CD4-positive, alpha-beta T cell treated with Interleukin-6 for 4 hours (primary cell): Measurements from ENCODE around the gene NEK6.
"Not testable (repeated sequence)": the region's sequence is repeated elsewhere in the genome, so short reads cannot be mapped to it uniquely, and the experiment has no call there.

ENCODE experiments used
- DNase-seq: peaks from one replicate; pipeline ENCODE4 v3.0.0-alpha.2; 2020; ENCODE audit warnings: mixed read lengths

The NEK6 gene

DNA sequence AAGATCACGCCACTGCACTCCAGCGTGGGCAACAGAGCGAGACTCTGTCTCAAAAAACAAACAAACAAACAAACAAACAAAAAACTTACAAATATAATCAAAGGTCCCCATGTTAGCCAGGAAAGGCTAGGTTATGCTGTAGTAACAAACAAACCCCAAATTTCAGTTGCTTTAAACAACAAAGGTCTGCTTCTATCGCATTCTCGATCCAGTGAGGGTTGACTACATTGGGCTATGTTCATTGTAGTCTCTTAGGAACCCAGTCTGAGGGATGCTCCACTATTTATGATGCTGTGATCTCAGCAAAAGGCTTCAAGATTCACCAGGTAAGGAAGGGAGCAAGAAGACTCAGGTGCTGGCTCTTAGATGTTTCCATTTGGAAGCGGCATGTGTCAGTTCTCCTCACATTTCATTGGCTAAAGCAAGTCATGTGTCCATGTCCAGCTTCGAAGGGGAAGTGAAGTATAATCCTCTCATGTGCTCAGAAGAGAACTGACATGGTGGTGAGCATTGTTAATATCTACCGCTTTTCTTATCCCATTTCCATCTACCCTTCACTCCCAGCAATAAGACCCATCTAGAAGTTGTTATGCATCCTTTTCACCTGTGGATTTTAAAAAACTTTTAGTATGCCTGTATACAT is 26.5 kb upstream of the NEK6 start:
- no peak for DNase-seq

DNA sequence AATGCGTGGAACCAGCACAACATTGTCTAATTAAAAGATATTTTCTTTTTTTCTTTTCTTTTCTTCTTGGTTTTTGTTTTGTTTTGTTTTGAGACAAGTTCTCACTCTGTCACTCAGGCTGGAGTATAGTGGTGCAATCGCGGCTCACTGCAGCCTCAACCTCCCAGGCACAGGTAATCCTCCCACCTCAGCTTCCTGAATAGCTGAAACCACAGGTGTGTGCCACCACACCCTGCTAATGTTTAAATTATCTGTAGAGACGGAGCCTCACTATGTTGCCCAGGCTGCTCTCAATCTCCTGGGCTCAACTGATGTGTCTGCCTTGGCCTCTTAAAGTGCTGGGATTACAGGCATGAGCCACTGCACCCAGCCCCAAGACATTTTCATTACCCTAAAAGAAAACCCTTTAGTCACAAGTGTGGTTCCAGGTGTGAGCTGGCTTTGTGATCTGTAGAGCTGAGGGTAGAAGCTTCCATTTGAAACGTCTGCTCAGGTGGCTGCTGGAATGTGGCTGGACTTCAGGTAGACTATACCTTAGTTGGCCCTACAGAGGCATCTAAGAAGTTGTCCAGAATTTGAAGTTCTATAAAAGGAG is 19.1 kb upstream of the NEK6 start:
- no peak for DNase-seq

DNA sequence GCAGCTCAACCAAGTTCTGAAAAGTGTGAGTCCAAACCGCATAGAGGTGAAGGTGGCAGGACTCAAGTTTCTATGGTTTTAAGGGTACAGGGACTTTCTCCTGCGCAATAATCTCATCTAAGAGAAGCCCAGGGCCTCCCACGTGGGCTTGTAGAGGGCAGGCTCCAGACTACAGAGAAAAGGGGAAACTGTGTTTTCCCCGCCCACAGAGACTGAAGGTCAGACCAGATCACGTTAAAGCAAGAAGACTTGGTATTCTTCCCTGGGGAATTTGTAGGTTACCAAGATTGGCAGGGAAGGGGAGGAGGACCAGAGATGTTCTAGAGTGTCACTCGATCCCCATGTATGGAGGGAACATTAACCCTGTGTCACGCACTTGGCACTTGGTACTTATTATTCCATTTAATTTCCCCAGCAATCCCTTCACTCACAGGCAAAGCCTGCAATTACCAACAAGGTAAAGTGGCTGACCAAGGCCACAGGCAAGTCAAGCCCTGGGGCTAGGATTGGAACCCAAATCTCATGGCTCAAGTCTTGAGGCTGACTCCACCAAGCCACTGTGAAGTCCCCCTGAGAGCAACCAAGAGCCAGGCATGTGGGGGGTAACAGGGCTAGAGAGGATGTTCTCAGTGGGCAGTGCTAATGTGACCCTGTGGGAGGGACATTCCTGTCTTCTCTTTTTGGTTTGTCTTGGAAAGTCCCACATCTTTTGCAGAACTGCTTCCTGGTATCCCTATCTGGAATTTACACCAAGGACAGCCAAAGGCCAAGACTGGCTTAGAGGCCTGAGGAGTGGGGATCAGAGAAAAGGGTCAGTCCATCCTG is 18.3 kb upstream of the NEK6 start:
- DNase-seq: no peak

DNA sequence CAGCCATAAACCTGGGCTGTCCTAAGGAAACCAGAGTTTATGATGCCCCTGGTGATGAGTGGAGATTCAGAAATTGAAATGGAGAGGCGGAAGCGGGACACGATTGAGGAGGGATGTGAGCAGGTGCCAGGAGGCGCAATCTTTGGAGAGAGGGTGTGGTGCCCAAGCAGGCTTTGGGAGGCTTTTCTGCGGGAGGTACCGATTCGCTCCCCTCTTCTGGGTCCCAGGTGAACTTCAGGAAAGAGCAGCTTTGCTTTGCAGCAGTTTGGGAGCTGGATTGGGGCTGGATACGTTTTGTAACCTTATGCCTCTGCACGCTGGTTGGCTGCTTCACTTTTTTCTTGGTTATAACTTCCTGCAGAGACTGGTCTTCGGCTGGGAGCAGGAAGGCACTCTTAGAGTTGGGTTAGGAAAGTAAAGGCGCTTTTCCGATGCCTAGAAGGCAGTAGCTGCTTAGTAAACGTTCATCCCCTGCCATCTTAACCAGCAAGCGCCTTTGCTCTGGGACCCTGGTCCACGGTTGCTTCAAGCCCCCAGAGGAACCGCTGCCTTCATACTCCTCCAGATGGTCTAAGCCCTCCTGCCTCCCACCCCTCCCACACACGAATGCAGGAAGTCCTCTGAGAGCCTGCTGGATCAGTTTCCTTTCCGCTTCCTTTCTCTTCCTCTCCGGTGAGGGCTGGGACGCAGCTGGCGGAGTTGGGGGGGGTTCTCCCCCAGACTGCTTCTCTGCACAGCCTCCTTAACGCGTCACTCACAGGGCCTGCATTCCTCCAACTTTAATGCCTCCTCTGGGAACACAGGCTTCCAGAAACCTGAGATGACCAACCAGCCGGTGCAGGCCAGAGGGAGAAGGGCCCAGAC is 15.2 kb upstream of the NEK6 start:
- DNase-seq: no peak

DNA sequence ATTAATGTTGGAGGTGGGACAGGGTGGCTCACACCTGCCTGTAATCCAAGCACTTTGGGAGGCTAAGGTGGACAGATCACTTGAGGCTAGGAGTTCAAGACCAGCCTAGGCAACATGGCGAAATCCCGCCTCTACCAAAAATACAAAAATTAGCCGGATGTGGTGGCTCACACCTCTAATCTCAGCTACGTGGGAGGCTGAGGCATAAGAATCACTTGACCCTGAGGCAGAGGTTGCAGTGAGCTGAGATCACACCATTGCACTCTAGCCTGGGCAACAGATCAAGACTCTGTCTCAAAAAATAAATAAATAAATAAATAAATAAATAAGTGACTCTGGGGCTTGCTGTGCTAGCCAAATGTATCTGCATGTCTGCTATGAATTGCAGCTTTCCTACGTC is 10.4 kb upstream of the NEK6 start:
- DNase-seq: not testable (repeated sequence)

DNA sequence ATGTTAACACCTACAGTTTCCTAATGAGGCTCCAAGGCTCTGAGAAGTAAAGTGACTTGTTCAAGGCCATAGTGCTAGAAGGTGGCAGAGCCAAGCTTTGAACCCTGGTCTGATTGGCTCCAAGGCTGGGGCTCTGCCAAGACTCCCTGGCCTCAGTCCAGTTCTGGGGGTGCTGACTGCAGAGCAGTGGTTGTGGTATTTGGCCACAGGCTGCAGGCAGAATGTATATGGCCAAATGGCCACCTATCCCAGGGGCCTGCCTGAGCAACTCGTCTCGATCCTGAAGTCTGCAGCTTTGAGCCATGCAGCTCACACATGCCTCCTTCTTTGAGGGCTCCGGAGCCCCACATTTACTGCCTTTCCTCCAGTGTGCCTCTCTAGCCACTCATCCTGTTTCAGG is 9.7 kb upstream of the NEK6 start:
- no peak for DNase-seq

DNA sequence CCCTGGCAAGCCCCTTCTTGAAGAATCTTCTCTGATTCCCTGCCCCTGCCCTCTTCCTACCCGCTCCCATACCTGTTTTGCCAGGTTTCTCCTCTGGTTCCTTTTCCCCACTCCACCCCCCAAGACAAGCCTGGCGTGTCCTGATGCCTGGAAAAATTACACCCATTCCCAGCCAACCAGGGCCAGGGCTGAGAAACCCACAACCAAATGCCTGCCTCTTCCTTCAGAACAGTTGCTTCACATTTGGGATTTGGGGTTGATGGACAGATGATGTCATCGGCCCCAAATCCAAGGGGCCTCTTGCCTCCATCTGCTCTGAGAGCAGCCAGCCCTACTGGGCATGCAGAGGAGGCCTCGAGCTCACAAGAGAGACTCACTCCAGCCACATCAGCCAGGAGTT is 8.8 kb upstream of the NEK6 start:
- DNase-seq: no peak

DNA sequence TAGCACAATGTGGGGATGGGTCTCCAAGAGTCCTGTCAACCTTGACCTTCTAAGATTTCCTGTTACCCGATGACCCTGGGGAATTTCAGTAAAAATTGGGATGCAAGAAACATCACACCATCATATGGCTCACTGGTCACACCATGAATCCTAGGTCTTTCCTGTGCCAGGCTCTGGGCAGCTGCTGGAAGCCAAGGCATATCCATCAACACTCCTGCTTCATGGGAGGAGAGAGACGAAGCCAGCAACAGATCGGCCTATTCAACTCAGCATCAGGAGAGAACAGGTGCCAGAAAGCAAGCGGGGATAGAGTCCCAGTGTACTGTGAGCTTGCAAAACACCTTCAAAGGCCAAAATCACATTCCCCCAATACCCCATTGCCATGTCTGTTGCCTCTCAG is 6.5 kb upstream of the NEK6 start:
- DNase-seq: no peak

DNA sequence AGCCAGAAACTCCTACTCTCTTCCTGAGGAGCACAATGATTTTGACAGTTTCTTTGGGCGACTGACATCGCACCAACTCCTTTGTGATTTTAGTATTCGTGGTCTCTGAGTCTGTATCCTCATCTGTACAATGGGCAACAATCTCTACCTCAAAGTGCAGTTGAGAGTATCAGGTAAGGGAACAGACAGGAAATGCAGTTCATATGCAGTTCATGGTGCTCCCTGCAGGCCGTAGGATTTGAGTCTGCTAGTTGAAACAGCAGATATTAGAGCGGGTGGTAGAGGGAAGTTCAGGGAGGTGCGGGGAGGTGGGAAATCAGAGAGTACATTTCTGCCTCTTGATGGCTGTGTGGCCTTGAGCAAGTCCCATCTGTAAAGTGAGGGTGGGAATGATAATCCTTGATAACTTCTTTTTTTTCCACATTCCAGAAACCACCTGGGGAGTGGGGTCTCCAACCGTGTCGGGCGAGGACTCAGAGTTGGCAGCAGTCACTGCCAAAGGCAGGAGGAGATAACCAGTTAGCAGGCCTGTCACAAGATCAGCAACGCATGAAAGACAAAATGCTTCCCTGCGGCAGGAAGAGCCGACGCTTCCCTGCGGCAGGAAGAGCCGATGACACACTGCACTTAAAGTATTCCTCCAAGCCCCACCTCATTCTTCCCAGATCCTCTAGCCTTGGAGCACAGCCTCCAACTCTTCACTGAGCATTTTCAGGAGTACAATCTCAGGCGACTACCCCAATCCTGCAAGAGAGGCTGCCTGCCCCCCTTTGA is 6.0 kb upstream of the NEK6 start:
- no peak for DNase-seq

DNA sequence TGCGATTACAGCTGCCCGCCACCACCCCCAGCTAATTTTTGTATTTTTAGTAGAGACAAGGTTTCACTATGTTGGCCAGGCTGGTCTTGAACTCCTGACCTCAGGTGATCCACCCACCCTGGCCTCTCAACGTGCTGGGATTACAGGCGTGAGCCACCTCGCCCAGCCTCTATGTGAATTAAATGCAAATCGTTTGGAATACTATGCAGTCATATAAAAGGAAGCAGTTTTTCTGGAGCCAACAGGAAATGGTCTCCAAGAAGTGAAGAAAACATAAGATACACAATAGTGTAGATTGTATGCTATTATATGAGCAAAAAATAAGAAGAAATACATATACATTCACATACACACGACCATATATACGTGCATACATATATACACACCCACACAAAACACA is 4.9 kb upstream of the NEK6 start:
- DNase-seq: not testable (repeated sequence)

DNA sequence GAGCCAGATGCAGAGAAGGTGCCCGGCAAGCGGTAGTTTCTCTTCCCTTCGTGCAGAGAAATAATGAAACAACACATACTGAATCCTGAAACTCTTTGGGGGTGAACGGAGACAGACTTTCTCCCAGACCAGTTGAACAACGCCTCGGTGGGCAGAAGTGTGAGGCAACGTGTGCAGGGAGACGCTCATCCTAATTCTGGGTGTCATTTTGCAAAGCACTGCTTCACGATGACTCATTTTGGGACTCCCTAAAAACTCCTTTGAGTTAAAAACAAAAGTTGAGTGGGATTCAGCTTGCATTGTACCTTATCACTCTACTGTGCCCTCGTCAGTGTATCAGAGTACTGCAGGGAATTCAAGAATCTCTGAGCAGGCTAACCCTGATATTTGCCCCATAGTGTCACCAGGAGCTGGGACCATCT is 3.5 kb upstream of the NEK6 start:
- DNase-seq: no peak

DNA sequence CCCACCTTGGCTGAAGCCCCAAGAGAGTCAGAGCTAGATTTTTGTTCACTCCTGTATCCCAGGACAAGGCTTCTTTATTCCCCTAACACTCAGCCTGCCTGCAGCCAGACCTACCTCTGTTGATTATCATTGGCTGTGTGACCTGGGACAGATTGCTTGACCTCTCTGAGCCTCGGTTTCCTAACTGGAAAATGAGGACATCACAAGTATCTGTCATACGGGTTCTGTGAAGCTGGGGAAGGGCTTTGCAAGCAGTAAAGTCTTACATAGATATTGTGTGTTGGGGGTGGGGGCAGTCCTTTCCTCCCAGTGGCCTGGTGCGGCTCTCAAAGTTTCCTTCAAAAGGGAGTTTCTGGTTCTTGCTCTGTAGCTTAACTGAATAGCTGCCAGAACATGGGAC is 2.5 kb upstream of the NEK6 start:
- no peak for DNase-seq

DNA sequence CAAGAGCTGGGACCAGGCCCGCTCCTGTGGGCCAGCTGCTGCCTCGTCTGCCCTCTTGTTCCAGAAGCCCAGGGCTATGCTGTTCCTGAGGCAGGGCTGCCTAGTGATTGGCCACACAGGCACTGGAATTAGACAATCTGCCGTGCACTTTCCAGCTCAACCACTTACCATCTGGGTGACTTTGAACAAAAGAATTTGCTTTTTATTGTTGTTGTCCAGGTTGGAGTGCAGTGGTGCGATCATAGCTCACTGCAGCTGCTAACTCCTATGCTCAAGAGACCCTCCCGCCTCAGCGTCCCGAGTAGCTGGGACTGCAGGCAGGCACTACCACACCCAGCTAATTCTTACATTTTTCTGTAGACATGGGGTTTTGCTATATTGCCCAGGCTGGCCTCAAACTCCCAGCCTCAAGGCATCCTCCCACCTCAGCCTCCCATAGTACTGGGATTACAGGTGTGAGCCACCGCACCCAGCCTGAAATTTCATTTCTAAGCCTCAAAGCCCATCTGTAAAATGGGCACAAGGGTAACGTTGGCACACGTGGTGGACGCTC is 1.2 kb upstream of the NEK6 start:
- DNase-seq: no peak

DNA sequence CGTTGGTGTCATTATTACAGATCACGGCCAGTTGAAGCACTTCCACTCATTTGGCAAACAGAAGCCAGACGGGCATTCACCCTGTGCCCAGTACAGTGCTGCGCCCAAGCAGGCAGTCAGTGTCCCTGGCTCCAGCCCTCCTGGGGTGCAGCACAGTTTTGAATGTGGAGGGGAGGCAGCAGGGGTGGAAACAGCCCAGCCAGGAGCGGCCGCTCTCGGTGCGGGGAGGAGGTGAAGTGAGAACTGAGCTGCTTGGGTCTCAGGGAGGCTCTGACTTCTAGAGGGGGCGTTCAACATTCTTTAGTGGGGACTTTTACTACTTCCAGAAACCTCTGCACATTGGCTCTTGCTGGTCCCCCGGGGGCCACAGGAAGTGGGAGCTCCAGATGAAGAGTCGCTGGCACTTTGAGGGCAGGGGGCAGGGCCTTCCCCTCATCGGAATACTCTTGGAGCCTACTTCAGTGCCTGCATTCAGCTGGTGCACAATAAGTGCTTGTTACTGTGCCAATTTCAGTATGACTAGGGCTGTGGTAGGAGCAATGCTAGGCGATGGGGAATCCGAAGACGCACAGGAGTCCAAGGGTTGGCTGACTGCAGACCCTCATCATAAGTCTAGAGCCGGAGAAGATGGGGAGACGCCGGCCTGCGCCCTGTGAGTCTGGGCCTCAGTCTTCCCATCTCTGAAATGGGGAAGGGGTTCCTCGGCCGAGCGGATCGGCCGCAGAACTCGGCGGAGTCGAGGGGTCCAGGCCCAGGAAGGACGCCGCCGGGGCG is 492 bp upstream of the NEK6 start:
- no peak for DNase-seq

DNA sequence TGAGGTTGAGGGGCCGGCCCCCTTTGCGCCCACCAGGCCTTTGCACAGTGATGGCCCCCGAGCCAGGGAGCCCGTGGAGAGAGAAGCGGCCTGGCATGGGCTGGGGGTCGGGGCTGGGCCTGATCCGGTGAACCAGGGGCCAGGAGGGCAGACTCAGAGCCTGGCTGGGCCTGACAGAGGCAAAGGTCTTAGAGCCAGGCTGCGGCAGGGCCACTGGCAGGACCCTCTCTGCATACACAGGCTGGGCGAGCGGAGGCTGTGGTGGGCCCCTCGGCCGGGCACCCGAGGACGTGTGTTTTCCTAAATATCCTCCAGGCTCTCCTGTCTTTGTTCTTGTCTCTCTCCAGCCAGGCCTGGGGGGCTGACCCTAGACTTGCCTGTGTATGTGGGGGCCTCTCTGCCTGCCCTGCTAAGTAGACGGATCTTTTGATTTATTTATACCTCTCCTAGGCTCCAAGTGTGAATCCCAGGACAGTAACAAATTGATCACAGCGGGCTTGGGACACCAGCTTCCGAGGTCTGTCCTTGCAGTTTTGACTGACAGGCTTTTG is 933 bp downstream of the NEK6 start:
- no peak for DNase-seq

DNA sequence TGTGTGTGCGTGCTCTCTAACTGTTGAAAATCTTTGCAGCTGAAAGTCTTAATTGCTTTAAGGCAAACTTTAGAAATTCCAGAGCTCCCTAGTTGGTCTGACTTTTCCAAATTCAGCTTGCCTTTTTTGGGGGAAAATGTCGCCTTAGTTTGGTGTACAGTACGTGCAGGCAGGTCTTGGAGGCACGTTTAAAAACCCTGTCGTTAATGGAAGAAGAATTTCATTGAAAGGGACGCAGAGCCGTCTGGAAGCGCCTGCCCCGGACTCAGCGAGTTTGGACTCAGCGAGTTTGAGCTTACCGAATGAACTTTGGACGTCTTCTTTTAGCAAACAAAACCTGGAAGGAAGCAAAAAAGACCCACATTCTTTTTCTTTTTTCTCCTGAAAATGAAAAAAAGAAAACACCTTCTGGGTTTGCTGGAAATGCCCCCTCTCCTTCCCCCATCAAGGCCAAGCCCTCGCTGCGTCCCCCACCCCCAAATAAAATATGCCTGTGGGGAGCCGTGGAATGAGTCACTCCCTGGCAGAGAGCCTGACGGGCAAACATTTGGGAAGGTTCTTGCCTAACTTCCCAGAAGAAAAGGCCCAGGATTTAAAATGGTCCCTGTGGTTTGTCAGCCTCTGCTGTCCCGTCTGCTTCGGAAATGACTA is 1.5 kb downstream of the NEK6 start:
- no peak for DNase-seq

DNA sequence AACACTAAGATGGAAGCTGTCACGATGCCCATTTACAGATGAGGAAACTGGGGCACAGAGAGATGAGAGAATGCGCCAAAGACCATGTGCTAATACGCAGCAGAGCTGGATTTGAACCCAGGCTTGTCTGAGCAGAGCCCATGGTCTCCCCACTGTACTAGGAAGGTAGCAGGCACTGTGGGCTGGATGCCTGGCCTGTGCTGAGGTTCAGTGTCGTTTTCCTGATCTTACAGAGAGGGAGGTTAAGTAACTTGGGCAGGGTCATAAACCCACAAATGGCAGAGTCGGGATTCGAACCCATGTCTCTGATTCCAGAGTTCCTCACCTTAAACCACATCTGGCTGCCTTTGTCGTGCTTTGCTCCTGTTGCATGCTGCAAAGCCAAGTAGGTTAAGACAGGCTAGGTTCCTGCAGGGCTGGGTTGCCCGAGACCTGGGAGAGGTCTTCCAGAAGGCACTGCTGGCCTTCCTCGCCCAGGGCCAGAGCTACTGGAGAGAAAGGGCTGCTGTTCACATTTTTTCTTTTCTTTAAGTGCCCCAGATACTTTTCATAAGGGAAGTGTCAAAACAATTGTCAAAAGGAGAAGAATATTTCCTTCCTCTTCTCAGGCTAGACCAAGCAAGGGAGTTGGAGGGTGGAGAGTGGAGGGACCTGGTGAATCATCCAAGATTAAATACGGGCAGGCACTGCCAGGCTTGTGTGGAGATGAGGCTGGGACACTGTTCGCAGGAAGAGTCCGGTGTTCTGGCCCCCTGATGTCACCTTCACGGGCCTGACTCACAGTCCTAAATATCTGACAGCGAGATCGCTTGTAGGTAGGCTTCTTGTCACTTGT is 3.2 kb downstream of the NEK6 start:
- DNase-seq: no peak

DNA sequence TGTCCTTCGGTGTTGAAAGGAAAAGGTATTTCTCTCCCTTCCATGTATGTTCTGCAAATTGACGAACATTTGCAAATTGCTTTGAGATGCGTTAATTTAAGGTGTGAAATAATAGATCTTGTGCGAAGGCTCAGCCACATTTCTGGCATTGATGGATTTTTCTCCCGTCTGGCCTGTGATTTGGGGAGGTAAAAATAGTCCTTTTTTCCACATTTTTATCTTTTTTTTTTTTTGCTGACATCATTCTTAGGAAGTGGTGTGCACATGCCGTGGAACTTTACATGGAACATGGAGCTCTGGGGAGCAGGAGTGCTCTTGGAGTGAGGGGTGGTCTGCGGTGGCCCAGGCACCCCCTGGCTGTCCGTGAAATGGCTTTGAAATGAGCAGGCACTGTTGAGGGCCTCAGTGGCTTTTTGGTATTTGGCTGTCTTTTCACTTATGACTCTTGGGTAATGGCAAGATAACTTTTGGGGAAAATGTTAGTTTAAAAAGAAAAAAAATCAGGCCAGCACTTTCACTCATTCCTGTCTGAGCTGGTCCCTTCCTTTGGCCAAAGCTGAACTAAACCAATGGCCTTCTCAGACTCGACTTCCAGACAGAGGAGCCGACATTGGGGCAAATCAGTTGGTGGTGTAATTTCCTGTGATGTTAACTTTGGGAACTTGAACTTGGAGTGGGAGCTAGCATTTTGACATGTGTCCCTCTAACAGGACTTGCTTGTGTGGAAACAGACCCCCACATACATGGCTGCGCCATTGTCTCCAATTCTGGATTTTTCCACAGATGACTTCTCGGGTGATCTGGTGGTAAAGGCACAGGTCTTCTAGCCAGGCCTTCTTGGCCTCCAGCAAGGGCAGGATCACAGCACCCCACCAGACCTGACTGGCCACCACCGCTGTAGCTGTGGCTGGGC is 4.2 kb downstream of the NEK6 start:
- no peak for DNase-seq

DNA sequence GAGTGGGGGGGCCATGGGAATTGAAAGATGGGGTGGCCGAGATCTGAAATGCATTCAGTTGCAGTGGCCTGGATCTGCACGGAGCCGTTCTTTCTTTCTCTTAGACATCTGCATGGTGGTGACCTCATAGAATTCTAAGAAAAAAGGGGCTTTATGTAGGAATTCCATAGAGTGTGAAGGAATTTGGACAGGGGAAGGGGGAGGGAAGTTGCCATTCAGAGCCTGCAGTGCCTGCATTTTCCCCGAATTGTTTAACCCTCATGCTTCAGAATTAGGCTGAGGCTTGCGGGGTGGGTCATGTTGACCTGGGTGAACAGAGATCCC is 4.9 kb downstream of the NEK6 start:
- DNase-seq: no peak
